Gastrocnemius medialis (tissue), 4 donors: ENCODE measurements around the gene KLF4.

Experiments used
- POLR2A ChIP-seq, 2 donors: fragments of 450-650 bp; IDR thresholded peaks; one replicate each; pipeline ENCODE4 v1.6.1; 2017; ENCODE audit warnings: antibody characterized with exemption in 2 of 2, mild to moderate bottlenecking in 2 of 2, moderate library complexity in 2 of 2
- TF ChIP-seq, protein P1 (sequence below), 5 experiments: fragments of 450-650 bp in 3 of 5; fragments of 200-600 bp in 2 of 5; sonication (generic) in 2 of 5; IDR thresholded peaks in 4 of 5; conservative IDR thresholded peaks in 1 of 5; 1 replicate in 4 of 5; 2 replicates in 1 of 5; pipeline ENCODE4 v1.5.1; 2016 to 2019; ENCODE audit warnings: antibody characterized with exemption in 5 of 5, mild to moderate bottlenecking in 3 of 5, moderate library complexity in 3 of 5

GRCh38 chr9:107528686-107529085 is 39.1 kb upstream of the KLF4 start:
- TF ChIP-seq, protein P1, sequence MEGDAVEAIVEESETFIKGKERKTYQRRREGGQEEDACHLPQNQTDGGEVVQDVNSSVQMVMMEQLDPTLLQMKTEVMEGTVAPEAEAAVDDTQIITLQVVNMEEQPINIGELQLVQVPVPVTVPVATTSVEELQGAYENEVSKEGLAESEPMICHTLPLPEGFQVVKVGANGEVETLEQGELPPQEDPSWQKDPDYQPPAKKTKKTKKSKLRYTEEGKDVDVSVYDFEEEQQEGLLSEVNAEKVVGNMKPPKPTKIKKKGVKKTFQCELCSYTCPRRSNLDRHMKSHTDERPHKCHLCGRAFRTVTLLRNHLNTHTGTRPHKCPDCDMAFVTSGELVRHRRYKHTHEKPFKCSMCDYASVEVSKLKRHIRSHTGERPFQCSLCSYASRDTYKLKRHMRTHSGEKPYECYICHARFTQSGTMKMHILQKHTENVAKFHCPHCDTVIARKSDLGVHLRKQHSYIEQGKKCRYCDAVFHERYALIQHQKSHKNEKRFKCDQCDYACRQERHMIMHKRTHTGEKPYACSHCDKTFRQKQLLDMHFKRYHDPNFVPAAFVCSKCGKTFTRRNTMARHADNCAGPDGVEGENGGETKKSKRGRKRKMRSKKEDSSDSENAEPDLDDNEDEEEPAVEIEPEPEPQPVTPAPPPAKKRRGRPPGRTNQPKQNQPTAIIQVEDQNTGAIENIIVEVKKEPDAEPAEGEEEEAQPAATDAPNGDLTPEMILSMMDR (IDR thresholded peaks at IDR 0.05 in 4 of 5, conservative IDR thresholded peaks at IDR 0.05 in 1 of 5), result no peak
- TF ChIP-seq POLR2A (IDR thresholded peaks at IDR 0.05), result no peak
